Measurements from ENCODE around the gene C6orf132.

The C6orf132 gene, protein sequence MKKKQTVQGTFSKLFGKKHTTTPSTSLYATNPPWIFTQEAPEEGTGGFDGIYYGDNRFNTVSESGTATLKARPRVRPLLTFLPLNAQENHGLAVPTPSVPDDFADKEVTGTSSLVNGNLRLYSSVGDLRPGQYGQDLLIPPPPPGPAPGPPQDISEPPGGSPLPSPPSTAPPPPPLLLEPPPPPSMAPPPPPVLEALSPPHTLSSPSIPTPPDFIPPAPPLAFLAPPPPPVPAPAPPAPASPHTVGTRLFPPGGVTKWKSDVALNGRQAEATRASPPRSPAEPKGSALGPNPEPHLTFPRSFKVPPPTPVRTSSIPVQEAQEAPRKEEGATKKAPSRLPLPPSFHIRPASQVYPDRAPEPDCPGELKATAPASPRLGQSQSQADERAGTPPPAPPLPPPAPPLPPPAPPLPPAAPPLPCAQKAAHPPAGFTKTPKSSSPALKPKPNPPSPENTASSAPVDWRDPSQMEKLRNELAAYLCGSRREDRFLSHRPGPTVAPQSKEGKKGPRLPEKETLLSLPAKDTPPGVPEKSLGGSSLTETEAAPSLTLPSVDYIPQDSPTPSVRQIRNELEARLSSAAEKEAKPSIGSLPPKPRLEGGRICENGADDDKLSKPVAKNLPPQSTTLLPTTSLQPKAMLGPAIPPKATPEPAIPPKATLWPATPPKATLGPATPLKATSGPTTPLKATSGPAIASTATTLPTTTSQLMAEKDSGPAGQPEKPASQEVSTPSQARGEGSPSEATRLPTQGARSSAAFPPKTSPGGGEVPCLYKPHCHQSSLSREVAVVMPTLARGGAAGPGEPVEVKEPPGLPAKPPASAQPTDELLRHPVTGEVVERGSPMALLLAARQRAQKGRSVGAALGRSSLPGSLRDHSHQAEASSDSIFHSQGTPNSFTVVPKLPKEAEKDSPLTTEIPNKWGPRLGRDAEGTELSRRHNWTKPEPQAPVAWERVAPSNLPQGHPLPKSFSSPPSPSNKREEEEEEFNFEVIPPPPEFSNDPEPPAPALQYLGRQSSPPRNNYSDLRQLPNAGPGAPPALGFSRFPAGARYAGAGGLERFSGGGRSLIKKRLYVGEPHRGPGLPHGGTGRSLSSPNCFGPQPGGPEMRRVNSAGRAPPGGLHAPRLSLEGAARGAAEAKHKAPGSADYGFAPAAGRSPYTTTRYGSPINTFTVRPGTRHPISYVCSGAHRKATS

DNA sequence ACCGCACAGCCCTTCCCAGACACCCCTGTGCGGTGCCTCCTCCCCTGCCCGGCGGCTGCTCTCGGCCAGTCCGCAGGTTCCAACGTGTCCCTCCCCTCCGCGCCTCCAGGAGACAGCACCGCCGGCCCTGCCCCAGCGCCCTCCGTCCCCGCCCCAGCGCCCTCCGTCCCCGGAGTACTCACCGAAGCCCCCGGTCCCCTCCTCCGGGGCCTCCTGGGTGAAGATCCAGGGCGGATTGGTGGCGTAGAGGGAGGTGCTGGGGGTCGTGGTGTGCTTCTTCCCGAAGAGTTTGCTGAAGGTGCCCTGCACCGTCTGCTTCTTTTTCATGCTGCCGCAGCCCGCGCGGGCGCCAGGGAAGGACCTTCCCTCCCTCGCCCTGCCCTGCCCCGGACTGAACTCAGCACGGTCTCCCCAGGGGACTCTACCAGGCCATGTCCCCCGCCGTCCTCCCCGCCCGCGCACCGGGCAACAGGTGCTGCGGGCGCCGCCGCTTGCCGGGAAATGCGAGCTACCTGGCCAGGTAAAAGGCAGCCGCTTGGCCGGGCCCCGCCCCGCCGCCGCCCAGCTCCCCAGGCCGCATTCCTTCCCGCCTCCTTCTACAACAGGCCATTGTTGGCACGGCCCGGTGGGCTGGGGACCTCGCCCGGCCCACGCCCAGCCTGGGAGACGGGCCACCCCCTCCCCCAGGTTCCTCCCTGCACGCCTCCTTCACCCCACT lies at the start of gene C6orf132:
Gene C6orf132 (minus strand): TSS at position 503 of the 718 bp plus-strand sequence. CDS start 176 bp downstream, at position 327.
- TF ChIP-seq, protein P1, sequence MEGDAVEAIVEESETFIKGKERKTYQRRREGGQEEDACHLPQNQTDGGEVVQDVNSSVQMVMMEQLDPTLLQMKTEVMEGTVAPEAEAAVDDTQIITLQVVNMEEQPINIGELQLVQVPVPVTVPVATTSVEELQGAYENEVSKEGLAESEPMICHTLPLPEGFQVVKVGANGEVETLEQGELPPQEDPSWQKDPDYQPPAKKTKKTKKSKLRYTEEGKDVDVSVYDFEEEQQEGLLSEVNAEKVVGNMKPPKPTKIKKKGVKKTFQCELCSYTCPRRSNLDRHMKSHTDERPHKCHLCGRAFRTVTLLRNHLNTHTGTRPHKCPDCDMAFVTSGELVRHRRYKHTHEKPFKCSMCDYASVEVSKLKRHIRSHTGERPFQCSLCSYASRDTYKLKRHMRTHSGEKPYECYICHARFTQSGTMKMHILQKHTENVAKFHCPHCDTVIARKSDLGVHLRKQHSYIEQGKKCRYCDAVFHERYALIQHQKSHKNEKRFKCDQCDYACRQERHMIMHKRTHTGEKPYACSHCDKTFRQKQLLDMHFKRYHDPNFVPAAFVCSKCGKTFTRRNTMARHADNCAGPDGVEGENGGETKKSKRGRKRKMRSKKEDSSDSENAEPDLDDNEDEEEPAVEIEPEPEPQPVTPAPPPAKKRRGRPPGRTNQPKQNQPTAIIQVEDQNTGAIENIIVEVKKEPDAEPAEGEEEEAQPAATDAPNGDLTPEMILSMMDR (IDR thresholded peaks at IDR 0.05; ENCODE audit: insufficient read depth, low read length, poor library complexity, severe bottlenecking), result no peak
- H3K27me3 ChIP-seq (replicated peaks; ENCODE audit: control insufficient read depth, insufficient read depth, low read length), result peaks cover 2% of the 10 kb centered on the region
- DNase-seq (ENCODE audit: extremely low read depth, insufficient read length), result no peak
- no peak within 1 kb of the TSS for H3K4me3 ChIP-seq (replicated peaks; ENCODE audit: low read depth, low read length)
- no peaks in the 10 kb centered on the region for H3K36me3 ChIP-seq (ENCODE audit: control insufficient read depth, insufficient read depth, low read length)

DNA sequence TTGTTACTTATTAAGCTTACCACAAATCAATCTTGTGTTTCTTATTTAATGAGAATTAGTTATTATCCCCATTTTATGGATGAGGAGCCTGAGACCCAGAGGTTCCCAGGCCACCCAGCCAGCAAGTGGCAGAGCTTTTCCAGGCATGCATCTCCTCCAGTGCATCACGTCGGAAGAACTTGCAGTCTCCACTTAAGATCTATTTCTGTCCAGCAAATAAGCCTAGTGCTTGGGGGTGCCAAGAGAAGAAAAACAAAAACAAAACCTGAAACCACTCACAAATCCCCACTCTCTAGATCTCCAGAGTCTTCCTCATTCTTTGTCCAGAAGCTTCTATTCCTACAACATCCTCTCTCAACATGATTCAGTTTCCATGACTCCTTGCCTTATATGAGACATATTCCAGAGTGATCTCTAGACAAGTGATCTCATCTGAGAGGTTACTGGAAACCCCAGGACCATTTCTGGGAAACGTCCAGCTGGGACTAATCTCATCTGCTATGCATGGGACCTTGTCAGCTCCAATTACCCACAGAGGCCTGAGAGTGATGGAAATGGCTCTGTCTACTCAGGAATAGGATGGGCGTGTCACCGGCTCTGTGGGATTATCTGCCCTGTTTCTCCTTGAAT lies 48.2 kb upstream of the C6orf132 start:
- Histone ChIP-seq H3K27me3 (replicated peaks; ENCODE audit: control insufficient read depth, insufficient read depth, low read length) (no peaks in the 10 kb centered on the region), H3K36me3 (ENCODE audit: control insufficient read depth, insufficient read depth, low read length) (no peaks in the 10 kb centered on the region), H3K4me3 (replicated peaks; ENCODE audit: low read depth, low read length) (no peak overlapping the region)
- TF ChIP-seq, protein P1 (IDR thresholded peaks at IDR 0.05; ENCODE audit: insufficient read depth, low read length, poor library complexity, severe bottlenecking), result no peak
- no peak for DNase-seq (ENCODE audit: extremely low read depth, insufficient read length)

DNA sequence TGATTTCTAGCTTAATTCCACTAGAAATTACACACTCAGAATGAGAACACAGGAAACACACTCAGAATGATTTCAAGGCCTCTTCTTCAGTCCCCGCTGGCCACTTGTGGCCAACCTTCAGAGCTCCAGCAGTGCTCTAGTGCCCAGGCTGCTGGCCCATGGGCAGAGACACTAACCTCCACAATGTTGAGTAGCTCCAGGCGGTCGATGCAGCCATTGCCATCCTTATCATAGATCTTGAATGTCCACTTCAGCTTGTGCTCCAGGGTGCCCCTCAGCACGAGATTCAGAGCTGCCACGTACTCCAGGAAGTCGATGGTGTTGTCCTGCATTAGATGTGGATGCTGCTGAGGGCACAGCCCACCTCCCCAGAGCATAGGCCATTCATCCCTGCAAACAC lies 46.0 kb upstream of the C6orf132 start:
- H3K27me3 ChIP-seq (replicated peaks; ENCODE audit: control insufficient read depth, insufficient read depth, low read length), result no peaks in the 10 kb centered on the region
- H3K4me3 ChIP-seq (replicated peaks; ENCODE audit: low read depth, low read length), result no peak overlapping the region
- no peak for DNase-seq (ENCODE audit: extremely low read depth, insufficient read length)
- TF ChIP-seq, protein P1 (IDR thresholded peaks at IDR 0.05; ENCODE audit: insufficient read depth, low read length, poor library complexity, severe bottlenecking), result no peak
- no peaks in the 10 kb centered on the region for H3K36me3 ChIP-seq (ENCODE audit: control insufficient read depth, insufficient read depth, low read length)

DNA sequence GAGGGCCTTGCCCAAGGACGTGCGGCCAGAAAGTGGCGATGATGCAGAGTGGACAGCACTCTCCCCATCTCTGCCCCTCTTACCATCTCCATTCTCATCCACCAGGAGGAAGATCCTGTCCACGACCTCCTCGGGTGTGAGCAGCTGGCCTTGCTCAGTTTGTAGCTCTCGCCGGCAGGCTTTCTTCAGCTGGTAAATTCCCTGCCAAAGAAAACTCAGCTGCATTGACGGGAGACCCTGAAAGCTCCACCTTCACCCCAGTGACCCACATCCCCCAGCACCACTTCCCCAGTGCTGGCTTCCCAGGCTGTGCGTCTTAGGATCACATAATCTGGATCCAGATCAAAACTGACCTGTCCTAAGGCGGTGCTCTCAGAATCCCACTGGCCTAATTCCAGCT lies 43.2 kb upstream of the C6orf132 start:
- no peak overlapping the region for H3K4me3 ChIP-seq (replicated peaks; ENCODE audit: low read depth, low read length)
- no peaks in the 10 kb centered on the region for H3K36me3 ChIP-seq (ENCODE audit: control insufficient read depth, insufficient read depth, low read length)
- no peak for DNase-seq (ENCODE audit: extremely low read depth, insufficient read length)
- TF ChIP-seq, protein P1 (IDR thresholded peaks at IDR 0.05; ENCODE audit: insufficient read depth, low read length, poor library complexity, severe bottlenecking), result no peak
- no peaks in the 10 kb centered on the region for H3K27me3 ChIP-seq (replicated peaks; ENCODE audit: control insufficient read depth, insufficient read depth, low read length)

DNA sequence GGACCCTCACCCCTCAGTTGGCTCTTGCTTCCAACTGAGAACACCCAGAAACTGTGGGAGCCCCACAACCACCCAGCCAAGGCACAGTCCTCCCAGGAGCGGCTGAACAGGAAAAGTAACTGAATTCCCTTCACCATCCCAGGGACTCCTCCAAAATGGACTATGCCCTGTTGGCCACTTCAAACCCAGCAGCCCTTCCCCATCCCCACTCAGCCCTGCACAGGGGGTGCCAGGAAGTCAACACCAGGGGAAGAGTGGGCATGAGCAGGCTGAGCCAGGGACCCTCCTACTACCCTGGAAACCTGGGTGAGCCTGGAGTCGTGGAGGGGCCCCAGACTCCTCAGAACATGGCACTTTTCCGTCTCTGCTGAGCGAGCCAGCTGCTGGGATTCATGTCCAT lies 42.1 kb upstream of the C6orf132 start:
- DNase-seq (ENCODE audit: extremely low read depth, insufficient read length), result no peak
- Histone ChIP-seq H3K27me3 (replicated peaks; ENCODE audit: control insufficient read depth, insufficient read depth, low read length) (no peaks in the 10 kb centered on the region), H3K4me3 (replicated peaks; ENCODE audit: low read depth, low read length) (no peak overlapping the region), H3K36me3 (ENCODE audit: control insufficient read depth, insufficient read depth, low read length) (no peaks in the 10 kb centered on the region)
- TF ChIP-seq, protein P1 (IDR thresholded peaks at IDR 0.05; ENCODE audit: insufficient read depth, low read length, poor library complexity, severe bottlenecking), result no peak

Data from GM06990 (cell line).